DMS114 treated with DMSO at 0.1 percent for 48 hours (cell line): Measurements from ENCODE around the gene MORC2.

Source experiments
- DNase-seq: peaks from one replicate; lab custom pipeline; 2025; ENCODE audit not compliant: unreplicated experiment; lab: John Stamatoyannopoulos, UW

The MORC2 gene

GRCh38 chr22:30889268-30889995 is 79.1 kb downstream of the MORC2 start:
- DNase-seq, result no peak

DNA sequence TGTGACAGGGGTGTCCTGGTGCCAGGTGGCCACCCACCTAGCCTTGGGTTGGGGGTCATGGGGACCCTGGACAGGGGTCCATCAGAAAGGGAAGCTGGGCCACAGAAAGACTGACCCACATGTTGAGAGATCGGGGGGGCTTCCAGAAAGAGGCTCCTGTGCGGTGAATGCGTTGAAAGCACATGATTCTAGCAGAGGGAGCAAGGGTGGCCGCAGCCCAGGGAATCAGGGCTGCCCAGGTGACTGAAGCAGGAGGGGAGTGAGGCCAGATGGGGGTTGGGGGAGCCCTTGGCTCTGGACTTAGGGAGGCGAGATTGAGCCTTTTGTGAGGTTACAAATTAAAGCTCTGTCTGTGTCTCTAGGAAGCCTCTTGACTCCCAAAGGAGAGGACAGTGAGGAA is 80.7 kb downstream of the MORC2 start:
- no peak for DNase-seq

GRCh38 chr22:30887453-30887852 is 81.1 kb downstream of the MORC2 start:
- no peak for DNase-seq

- DNase-seq, result no peak
These were observed 83.0 kb downstream of the MORC2 start for GRCh38 chr22:30885591-30885990.

- DNase-seq, result no peak
These were observed 83.6 kb downstream of the MORC2 start for GRCh38 chr22:30885001-30885366.

GRCh38 chr22:30884211-30885000 is 84.2 kb downstream of the MORC2 start:
- no peak for DNase-seq

DNA sequence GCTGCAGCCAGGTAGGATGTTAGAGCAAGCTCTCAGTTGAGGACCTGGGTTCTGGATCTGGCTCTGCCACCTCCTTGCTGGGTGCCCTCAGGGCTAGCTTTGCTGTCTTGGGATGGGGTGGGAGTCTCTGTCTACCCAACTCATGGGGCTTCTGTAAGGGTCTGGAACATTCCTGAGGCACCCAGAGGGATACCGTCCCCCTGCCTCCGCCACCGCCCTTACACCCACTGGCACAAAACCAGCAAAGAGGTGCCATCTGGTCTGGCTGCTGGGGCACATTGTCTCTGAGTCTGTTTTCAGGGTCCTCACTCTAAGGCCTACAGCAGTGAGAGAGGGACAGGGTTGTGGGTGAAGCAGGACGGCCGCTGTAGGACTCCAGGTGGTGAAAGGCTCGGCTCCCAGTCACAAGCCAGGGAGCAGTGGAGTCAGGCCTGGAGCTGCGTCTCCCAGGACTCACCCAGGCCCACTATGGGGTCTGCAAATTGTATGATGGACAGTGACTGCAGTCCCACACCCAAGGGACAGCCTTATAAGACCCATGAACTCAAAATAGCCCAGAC is 84.9 kb downstream of the MORC2 start:
- no peak for DNase-seq

DNA sequence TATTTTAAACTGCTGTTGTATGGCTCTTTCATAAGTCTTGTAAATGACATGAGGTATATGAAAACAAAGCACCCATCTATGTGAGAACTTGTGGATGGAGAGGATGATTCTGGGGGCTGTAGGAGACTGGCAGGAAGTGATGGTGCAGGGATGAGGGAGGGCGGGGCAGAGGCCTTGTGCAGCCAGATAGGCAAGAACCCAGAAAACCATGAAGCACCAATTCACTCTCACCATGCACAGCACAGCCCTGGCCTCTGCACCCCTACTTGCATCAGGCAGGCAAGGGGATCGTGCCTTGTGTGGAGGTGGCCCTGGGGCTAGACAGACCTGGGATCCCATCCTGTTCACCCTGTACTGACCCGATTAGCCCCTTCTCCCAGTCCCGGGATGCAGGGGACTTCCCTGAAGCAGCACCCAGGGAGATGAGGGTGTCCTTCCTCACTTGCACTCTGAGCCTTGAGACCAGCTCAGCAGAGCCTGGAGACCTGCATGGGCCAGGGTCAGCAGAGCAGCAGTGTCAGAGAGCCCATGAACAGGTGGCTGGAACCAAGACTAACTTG is 85.5 kb downstream of the MORC2 start:
- DNase-seq, result no peak

- DNase-seq, result no peak
These were observed 86.3 kb downstream of the MORC2 start for GRCh38 chr22:30882184-30882717.

DNA sequence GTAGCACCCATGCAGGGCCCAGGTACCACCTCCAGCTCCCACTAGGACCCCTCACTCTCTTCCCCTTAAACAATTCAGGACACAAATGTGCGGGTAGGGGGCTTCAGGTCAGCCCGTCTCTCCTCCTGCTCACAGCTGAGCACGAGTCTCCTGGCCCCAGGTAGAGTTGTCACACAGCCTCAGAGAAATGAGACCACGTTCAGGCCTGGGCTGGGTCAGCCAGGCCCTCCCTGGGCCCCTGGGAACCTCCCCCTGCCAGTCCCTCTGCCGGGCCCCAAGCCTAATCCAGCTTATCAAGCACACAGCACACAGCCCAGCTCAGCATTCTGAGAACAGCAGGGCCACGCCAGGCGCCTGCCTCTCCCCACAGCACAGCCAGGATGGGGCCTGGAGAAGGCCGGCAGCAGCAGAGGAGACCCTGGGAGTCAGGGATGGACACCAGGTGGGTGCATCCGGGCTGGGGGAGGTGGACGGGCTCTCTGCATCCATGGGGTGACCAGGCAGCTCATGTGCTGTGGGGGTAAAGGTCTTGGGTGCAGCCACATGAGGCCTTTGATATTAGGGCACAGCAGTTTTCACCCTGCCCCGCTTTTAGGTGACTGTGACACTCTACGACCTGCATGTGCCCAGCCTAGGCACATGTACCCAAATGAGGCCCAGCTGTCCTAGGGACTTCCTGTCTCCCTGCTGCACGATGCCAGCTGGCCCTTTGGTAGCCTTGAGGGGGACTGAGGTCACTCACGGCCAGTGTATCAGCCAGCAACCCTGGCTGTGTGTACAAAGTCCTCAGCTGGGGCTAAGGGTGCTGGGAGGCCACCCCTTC is 87.0 kb downstream of the MORC2 start:
- no peak for DNase-seq

DNA sequence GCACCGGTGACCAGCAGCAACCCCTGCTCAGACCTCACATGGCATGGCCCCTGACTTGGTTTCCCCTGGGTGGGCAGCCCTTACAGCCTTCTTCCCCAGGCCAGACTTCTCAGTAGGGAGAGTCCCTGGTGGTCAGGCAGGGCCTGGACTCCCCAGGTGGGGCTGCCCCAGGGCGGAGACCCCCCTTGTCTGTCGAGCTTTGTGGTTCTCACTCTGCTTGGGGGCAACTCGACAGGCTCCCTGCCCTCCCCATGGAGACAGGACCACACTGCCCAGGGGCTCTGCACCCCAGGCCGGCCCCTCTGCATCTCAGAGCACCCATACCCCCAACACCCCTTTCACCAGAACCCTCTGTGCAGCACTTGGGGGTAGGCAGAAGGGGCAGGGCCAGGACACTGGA is 87.7 kb downstream of the MORC2 start:
- no peak for DNase-seq

DNA sequence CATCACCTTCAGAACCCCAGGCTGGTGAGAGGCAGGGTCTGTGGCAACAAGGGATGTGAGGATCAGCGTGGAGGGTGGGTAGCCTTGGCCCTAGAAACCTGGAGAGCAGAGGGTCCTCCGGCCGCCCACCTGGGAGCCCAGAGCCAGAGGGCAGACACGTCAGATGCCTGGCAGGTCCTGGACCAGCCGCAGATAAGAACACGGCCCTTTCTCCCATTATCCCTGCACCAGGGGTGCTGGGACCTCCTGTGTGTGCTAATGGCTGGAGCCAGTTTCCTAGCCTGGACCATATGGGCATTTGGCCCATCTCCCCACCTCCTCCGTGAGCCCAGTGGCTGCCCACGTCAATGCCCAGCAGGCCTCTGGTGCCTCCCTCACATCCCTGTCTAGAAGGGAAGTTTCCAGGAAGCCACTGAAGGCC is 88.4 kb downstream of the MORC2 start:
- DNase-seq, result no peak

DNA sequence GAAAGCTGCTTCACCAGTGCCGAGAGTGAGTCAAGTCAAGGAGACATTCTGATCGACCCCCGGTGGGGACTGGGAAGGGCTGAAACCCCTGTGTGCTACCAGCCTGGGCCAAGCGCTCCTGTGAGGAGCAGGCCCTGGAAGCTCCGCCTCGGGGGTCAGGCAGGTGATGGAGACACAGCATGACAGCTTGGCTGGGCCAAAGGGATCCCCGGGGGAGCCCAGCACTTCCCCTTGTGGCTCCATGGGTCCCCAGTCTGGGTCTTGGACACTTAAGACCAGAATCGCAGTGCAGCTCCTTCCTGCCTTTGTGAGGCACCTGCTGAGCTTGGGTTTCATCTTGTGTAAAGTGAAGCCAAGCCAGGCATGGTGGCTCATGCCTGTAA is 89.2 kb downstream of the MORC2 start:
- DNase-seq, result no peak

- no peak for DNase-seq
These were observed 89.8 kb downstream of the MORC2 start for GRCh38 chr22:30878516-30879414.

GRCh38 chr22:30877662-30878515 is 90.7 kb downstream of the MORC2 start:
- DNase-seq, result no peak

DNA sequence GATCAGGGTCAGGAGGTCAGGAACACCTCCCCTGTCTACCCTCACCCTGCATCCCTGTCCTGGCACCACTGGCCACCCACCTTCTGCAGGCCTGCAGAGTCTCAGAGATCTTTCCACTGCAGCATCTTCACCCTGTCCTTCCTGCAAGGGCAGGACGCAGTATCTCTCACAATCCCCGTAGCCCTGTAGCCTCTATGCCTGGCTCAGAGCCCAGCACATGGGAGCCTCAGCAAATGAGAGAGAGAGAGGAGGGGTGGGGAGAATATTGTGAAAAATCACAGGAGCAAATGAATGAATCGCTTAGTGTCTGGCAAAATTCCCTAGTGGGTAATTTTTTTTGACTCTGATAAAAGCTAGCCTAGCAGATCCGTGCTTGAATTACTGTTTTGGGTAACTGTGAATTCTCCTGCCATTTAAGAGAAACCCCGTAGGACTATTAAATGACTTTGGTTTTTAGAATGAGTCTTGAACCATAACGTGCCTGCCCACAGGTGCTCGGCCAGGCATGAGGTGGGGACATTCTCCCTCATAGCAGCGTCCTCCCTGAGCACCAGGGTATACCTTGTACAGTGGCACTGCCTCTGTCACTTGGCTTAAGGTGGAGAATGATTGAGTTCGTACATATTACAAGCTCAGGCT is 91.5 kb downstream of the MORC2 start:
- DNase-seq, result no peak

- DNase-seq, result no peak
These were observed 92.3 kb downstream of the MORC2 start for GRCh38 chr22:30876221-30876751.
